A549 (cell line): ENCODE results near the gene FBXW9. TPM values are rescaled to one million over a fixed set of nuclear protein-coding genes. Genes with fewer than 3 reads are reported as not detected.
A peak's percentile ranks its signal among the peaks of the same experiment; 100 is the strongest.

Source experiments
- ATAC-seq, 2 experiments: fragments of 200-7000 bp in 1 of 2; fragments of >200 bp in 1 of 2; cut with Nextera tagmentation in 1 of 2; cut with Tn5 transposase in 1 of 2; 3 replicates each; pipeline versions ENCODE4 v1.8.0 to v1.9.1; 2018 to 2020; ENCODE audit warnings: mild to moderate bottlenecking in 1 of 2, moderate library complexity in 1 of 2
- CTCF ChIA-PET: fragments of 300-600 bp; sonication (Branson Sonifier 250); formaldehyde crosslinking; extraction: SDS; loops from one replicate; lab custom pipeline; 2021; ENCODE audit warnings: antibody characterized with exemption, inconsistent platforms; lab: Yijun Ruan, JAX
- POLR2A ChIA-PET: fragments of 350-600 bp; formaldehyde crosslinking; extraction: SDS; loops from one replicate; lab custom pipeline; 2021; ENCODE audit warnings: antibody characterized with exemption, inconsistent platforms; lab: Yijun Ruan, JAX
- DNase-seq, 2 experiments: peaks; one replicate each; pipeline versions ENCODE4 v3.0.0 to v3.0.0-alpha.2; 2011 to 2016; ENCODE audit warnings: low read depth in 1 of 2, low spot score in 1 of 2
- FAIRE-seq: peaks from 2 replicates; lab custom pipeline; 2011; peaks lifted over from hg19 to GRCh38; lab: Jason Lieb, UNC
- H3K27ac ChIP-seq, 2 experiments: fragments of >200 bp; sonication (Bioruptor Twin); formaldehyde crosslinking; 3 replicates each; pipeline ENCODE4 v1.5.1; 2016 to 2017
- H3K4me1 ChIP-seq: fragments of >200 bp; sonication (Bioruptor Twin); formaldehyde crosslinking; 3 replicates; pipeline ENCODE4 v1.6.1; 2016
- H3K4me2 ChIP-seq: fragments of >200 bp; sonication (Bioruptor Twin); formaldehyde crosslinking; 3 replicates; pipeline ENCODE4 v1.6.1; 2016
- H3K4me3 ChIP-seq: fragments of >200 bp; sonication (Bioruptor Twin); formaldehyde crosslinking; 3 replicates; pipeline ENCODE4 v1.5.1; 2016
- H3K9me3 ChIP-seq: fragments of >200 bp; sonication (Bioruptor Twin); formaldehyde crosslinking; 3 replicates; pipeline ENCODE4 v1.6.1; 2016
- BHLHE40 ChIP-seq: IDR thresholded peaks from 2 replicates; pipeline ENCODE4 v1.6.1; 2012; ENCODE audit warnings: low read depth, low read length, inconsistent platforms
- EHF ChIP-seq: fragments of 250-450 bp; sonication (Bioruptor Pico); IDR thresholded peaks from 2 replicates; pipeline ENCODE4 v1.5.0; 2020; ENCODE audit warnings: mild to moderate bottlenecking
- ESRRA ChIP-seq: fragments of 150-350 bp; IDR thresholded peaks from 2 replicates; pipeline ENCODE4 v1.6.1; 2014; ENCODE audit warnings: mild to moderate bottlenecking, low read length, borderline replicate concordance
- GATA3 ChIP-seq: IDR thresholded peaks from 2 replicates; pipeline ENCODE4 v1.6.1; 2012; ENCODE audit warnings: borderline replicate concordance
- HDAC2 ChIP-seq: fragments of 200-600 bp; sonication (generic); IDR thresholded peaks from 2 replicates; pipeline ENCODE4 v1.6.1; 2016
- JUN ChIP-seq, 2 experiments: fragments of >200 bp; sonication (Bioruptor Twin); formaldehyde crosslinking; IDR thresholded peaks; 2 replicates in 1 of 2; 3 replicates in 1 of 2; pipeline ENCODE4 v1.6.1; 2016 to 2017
- KDM5A ChIP-seq: fragments of 200-600 bp; sonication (generic); IDR thresholded peaks from 2 replicates; pipeline ENCODE4 v1.6.1; 2016; ENCODE audit warnings: antibody characterized with exemption, mild to moderate bottlenecking
- PHF8 ChIP-seq: fragments of 200-600 bp; sonication (generic); IDR thresholded peaks from 2 replicates; pipeline ENCODE4 v1.6.1; 2016; ENCODE audit warnings: low read depth, mild to moderate bottlenecking, antibody characterized with exemption, moderate library complexity, borderline replicate concordance
- POLR2A ChIP-seq: IDR thresholded peaks from 2 replicates; pipeline ENCODE4 v1.6.1; 2012; ENCODE audit warnings: mild to moderate bottlenecking, low read length
- RFX5 ChIP-seq: fragments of 450-650 bp; IDR thresholded peaks from 2 replicates; pipeline ENCODE4 v1.7.1; 2014; ENCODE audit warnings: antibody characterized with exemption, mild to moderate bottlenecking, moderate library complexity
- ZNF302 ChIP-seq: fragments of 250-450 bp; sonication (Bioruptor Pico); IDR thresholded peaks from 2 replicates; pipeline ENCODE4 v1.9.0; 2021; ENCODE audit warnings: inconsistent platforms, mild to moderate bottlenecking, moderate library complexity
- WGBS: methylation state at CpG from one replicate; pipeline ENCODE4 v1.1.6; 2017; ENCODE audit errors: missing lambda C conversion rate; 5-methylcytosine and 5-hydroxymethylcytosine counted together
- polyA plus RNA-seq, 4 experiments: library from polyadenylated mRNA; depleted of rRNA in 3 of 4; stranded (reverse); fragments of >200 nt; fragmentation: RNase III in 1 of 4; extraction: RNeasy Plus Mini Kit Qiagen cat#74134 plus additional on column Dnase treatment in 1 of 4; gene quantifications; 2 replicates in 3 of 4; 3 replicates in 1 of 4; pipeline ENCODE4 v1.2.3, GENCODE V29; 2011 to 2017
- TF ChIP-seq, protein P1 (sequence below): fragments of >200 bp; sonication (Bioruptor Twin); formaldehyde crosslinking; IDR thresholded peaks from 2 replicates; pipeline ENCODE4 v1.6.1; 2016
- TF ChIP-seq, protein P2 (sequence below): IDR thresholded peaks from 2 replicates; pipeline ENCODE4 v1.6.1; 2012
- TF ChIP-seq, protein P3 (sequence below): fragments of >200 bp; sonication (Bioruptor Twin); formaldehyde crosslinking; IDR thresholded peaks from 3 replicates; pipeline ENCODE4 v1.6.1; 2016
- TF ChIP-seq, protein P4 (sequence below): fragments of 450-650 bp; IDR thresholded peaks from 2 replicates; pipeline ENCODE4 v1.6.1; 2014; ENCODE audit warnings: antibody characterized with exemption
- TF ChIP-seq, protein P5 (sequence below): fragments of 150-350 bp; IDR thresholded peaks from 2 replicates; pipeline ENCODE4 v1.6.1; 2014; ENCODE audit warnings: low read depth, mild to moderate bottlenecking, low read length
- TF ChIP-seq, protein P6 (sequence below): fragments of >200 bp; sonication (Bioruptor Twin); formaldehyde crosslinking; IDR thresholded peaks from 3 replicates; pipeline ENCODE4 v1.5.1; 2016

FBXW9 gene
- polyA plus RNA-seq, 2 of the 4 experiments (the other 2 are of a cell fraction) = 5.7 to 8.0 TPM

DNA sequence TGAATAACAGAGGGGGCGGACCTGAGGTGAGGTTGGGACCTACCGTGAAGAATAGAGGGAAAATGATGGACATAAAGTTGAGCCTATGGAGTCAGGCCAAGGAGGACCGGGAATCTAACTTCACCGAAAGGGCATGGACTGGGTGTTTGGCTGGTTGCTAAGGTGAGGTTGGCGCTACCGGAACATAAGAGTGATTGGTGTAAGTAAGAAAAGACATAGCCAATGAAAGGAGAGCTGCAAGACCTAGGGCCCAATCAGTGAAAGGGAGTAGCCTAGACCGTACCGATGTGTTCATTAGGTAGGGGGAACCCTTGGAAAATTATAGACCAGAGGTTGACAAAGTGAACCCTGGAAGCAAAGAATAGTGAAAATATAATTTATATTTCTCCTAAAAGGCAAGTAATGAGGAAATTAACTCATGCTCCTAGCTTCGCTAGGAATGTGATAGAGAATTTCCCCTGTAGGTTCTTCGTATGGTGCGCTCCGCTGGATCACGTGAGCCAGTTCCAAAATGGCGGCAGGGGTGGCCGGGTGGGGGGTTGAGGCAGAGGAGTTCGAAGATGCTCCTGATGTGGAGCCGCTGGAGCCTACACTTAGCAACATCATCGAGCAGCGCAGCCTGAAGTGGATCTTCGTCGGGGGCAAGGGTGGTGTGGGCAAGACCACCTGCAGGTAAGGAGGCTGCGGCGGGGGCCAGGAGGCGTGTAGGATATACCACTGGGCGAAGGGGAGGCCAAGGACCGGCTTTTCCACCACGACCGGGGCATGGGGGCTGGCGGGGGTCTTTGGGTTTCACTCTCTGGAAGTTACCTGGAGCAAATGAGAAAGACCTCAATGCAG, 40.8 kb upstream of the FBXW9 start, which contains the start of gene GET3:
Gene GET3, plus strand, starts transcription at position 503 of the 840 bp plus-strand sequence. Its CDS starts 9 bp downstream, at position 512.
- WGBS = under 1% methylated on average over 24 of the region's 29 CpGs
- Histone ChIP-seq H3K4me3 (peak within 1 kb of the TSS; percentile 78), H3K4me2 (peak within 1 kb of the TSS; percentile 98), H3K27ac (peak within 1 kb of the TSS; percentile 86 to 99), H3K9me3 (no peaks in the 10 kb centered on the region), H3K4me1 (peaks cover 25% of the 10 kb centered on the region)
- DNase-seq = peak; percentile 97 to 100
- ChIA-PET POLR2A (interaction anchor here (0.6 to 1.5 kb wide), 6 partner anchors 14 to 56 kb away, joined by 3 to 7 read pairs (median 4); partner anchors contain the start of gene JUNB), CTCF (interaction anchor here (1.1 to 38.2 kb wide), 4 partner anchors 32 to 111 kb away, joined by 3 to 725 read pairs (median 10); partner anchors contain the start of genes DHPS and HOOK2)
- no peak for FAIRE-seq
- TF ChIP-seq GATA3 (peak; percentile 50), EHF (no peak), ZNF302 (CRISPR knock-in tag) (no peak), JUN (IDR thresholded peaks at IDR 0.05) (peak in 1 of 2 experiments; percentile 68; a peak in 2 of 5 replicates), POLR2A (peak; percentile 86), KDM5A (peak; percentile 99), RFX5 (0 out of 2 replicates have a peak, but pooled peaks have one; percentile 75), HDAC2 (peak; percentile 97), BHLHE40 (peak; percentile 72), ESRRA (no peak), PHF8 (peak; percentile 88; the same call in 1 of the 2 replicates)
- TF ChIP-seq, protein P1, sequence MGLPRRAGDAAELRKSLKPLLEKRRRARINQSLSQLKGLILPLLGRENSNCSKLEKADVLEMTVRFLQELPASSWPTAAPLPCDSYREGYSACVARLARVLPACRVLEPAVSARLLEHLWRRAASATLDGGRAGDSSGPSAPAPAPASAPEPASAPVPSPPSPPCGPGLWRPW = no peak
- TF ChIP-seq, protein P2, sequence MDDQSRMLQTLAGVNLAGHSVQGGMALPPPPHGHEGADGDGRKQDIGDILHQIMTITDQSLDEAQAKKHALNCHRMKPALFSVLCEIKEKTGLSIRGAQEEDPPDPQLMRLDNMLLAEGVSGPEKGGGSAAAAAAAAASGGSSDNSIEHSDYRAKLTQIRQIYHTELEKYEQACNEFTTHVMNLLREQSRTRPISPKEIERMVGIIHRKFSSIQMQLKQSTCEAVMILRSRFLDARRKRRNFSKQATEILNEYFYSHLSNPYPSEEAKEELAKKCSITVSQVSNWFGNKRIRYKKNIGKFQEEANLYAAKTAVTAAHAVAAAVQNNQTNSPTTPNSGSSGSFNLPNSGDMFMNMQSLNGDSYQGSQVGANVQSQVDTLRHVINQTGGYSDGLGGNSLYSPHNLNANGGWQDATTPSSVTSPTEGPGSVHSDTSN = peak; percentile 83
- TF ChIP-seq, protein P3, sequence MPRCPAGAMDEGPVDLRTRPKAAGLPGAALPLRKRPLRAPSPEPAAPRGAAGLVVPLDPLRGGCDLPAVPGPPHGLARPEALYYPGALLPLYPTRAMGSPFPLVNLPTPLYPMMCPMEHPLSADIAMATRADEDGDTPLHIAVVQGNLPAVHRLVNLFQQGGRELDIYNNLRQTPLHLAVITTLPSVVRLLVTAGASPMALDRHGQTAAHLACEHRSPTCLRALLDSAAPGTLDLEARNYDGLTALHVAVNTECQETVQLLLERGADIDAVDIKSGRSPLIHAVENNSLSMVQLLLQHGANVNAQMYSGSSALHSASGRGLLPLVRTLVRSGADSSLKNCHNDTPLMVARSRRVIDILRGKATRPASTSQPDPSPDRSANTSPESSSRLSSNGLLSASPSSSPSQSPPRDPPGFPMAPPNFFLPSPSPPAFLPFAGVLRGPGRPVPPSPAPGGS = 0 out of 3 replicates have a peak, but pooled peaks have one; percentile 38
- TF ChIP-seq, protein P4, sequence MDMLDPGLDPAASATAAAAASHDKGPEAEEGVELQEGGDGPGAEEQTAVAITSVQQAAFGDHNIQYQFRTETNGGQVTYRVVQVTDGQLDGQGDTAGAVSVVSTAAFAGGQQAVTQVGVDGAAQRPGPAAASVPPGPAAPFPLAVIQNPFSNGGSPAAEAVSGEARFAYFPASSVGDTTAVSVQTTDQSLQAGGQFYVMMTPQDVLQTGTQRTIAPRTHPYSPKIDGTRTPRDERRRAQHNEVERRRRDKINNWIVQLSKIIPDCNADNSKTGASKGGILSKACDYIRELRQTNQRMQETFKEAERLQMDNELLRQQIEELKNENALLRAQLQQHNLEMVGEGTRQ = peak; percentile 91
- ATAC-seq = peak; percentile 92 to 94

DNA sequence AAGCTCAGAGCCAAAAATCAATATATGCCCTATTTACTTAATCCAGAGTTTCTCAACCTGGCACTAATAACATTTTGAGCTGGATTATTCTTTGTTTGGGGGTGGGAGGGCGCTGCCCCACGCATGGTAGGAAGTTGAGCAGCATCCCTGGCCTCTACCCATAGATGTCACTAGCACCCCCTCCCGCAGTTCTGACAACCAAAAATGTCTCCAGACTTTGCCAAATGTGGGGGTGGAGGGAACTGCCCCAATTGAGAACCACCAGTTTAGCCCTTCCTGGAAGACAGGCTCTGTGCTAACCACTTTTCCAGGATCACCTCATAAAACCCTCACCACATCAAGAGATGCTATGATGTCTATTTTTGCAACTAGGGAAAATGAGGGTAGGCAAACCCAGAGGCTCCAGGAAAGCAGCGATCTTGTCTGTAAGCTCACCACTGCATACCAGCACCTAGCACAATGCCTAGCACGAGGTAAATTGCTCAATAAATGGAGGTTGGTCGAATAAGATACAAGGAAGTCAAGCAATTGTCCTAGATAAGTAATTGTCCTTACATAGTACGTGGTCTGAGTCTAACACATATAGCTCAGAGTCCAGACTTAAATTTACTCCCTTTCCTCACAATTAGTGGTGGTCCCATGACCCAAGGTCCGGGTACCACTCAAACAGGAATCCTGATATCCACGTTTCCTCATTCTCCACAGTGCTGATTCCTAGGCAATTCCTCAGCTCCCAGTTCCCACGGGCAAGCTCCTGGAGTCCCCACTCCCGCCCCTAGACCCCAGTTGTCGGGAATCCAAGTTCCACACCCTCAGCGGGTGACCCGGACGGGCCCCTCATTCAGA, 37.2 kb upstream of the FBXW9 start:
- FAIRE-seq (no peak), DNase-seq (peak; percentile 36 to 59), ATAC-seq (no peak)
- H3K4me2 ChIP-seq = peak overlapping the region; percentile 100
- WGBS = 3% methylated on average over 9 of the region's 15 CpGs
- H3K4me1 ChIP-seq = peaks cover 26% of the 10 kb centered on the region
- no peaks in the 10 kb centered on the region for H3K9me3 ChIP-seq
- peak overlapping the region; percentile 97 for H3K4me3 ChIP-seq
- ChIA-PET CTCF (interaction anchor here (1.4 to 38.2 kb wide), 4 partner anchors 9 to 114 kb away, joined by 4 to 725 read pairs (median 8); partner anchors contain the start of genes HOOK2 and TNPO2), POLR2A (interaction anchor here (1.1 to 2.2 kb wide), 3 partner anchors 10 to 52 kb away, joined by 3 to 16 read pairs (median 6); partner anchors contain the start of genes DHPS and TNPO2)
- peak overlapping the region; percentile 88 to 99 for H3K27ac ChIP-seq
- TF ChIP-seq, protein P5, sequence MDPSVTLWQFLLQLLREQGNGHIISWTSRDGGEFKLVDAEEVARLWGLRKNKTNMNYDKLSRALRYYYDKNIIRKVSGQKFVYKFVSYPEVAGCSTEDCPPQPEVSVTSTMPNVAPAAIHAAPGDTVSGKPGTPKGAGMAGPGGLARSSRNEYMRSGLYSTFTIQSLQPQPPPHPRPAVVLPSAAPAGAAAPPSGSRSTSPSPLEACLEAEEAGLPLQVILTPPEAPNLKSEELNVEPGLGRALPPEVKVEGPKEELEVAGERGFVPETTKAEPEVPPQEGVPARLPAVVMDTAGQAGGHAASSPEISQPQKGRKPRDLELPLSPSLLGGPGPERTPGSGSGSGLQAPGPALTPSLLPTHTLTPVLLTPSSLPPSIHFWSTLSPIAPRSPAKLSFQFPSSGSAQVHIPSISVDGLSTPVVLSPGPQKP = no peak
- TF ChIP-seq, protein P6, sequence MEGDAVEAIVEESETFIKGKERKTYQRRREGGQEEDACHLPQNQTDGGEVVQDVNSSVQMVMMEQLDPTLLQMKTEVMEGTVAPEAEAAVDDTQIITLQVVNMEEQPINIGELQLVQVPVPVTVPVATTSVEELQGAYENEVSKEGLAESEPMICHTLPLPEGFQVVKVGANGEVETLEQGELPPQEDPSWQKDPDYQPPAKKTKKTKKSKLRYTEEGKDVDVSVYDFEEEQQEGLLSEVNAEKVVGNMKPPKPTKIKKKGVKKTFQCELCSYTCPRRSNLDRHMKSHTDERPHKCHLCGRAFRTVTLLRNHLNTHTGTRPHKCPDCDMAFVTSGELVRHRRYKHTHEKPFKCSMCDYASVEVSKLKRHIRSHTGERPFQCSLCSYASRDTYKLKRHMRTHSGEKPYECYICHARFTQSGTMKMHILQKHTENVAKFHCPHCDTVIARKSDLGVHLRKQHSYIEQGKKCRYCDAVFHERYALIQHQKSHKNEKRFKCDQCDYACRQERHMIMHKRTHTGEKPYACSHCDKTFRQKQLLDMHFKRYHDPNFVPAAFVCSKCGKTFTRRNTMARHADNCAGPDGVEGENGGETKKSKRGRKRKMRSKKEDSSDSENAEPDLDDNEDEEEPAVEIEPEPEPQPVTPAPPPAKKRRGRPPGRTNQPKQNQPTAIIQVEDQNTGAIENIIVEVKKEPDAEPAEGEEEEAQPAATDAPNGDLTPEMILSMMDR = peak; percentile 34
